Ovary (tissue), 9 donors: ENCODE measurements around the gene MBD6. TPM values are rescaled to one million over a fixed set of nuclear protein-coding genes. Genes with fewer than 3 reads are reported as not detected.

Source experiments
- DNase-seq, 5 donors: peaks; one replicate each; pipeline ENCODE4 v3.0.0-alpha.2; 2019 to 2020
- H3K27ac ChIP-seq, 2 donors: fragments of 200-600 bp; one replicate each; pipeline versions ENCODE4 v1.5.1 to v1.8.0; 2019 to 2022
- H3K27me3 ChIP-seq: fragments of 200-600 bp; one replicate; pipeline ENCODE4 v1.8.0; 2022
- H3K36me3 ChIP-seq: fragments of 200-600 bp; sonication (generic); one replicate; pipeline ENCODE4 v1.5.1; 2019
- H3K4me1 ChIP-seq: one replicate; pipeline ENCODE4 v1.8.1; 2013; ENCODE audit warnings: mild to moderate bottlenecking, moderate library complexity; ENCODE audit not compliant: insufficient read depth
- H3K4me3 ChIP-seq: fragments of 200-600 bp; sonication (generic); one replicate; pipeline ENCODE4 v1.5.1; 2017
- H3K9me3 ChIP-seq, 2 donors: fragments of 200-600 bp in 1 of 2; sonication (generic) in 1 of 2; one replicate each; pipeline versions ENCODE4 v1.5.1 to v1.8.1; 2013 to 2019; ENCODE audit warnings: mild to moderate bottlenecking in 1 of 2, moderate library complexity in 1 of 2
- CTCF ChIP-seq, 3 donors: fragments of 450-650 bp in 2 of 3; fragments of 200-600 bp in 1 of 3; IDR thresholded peaks; one replicate each; pipeline versions ENCODE4 v1.5.1 to v1.8.0; 2016 to 2022; ENCODE audit warnings: antibody characterized with exemption in 3 of 3, mild to moderate bottlenecking in 1 of 3
- EP300 ChIP-seq: sonication (generic); formaldehyde crosslinking; IDR thresholded peaks from one replicate; pipeline ENCODE4 v1.6.1; 2017; ENCODE audit warnings: antibody characterized with exemption
- POLR2A ChIP-seq: fragments of 450-650 bp; IDR thresholded peaks from one replicate; pipeline ENCODE4 v1.6.1; 2017; ENCODE audit warnings: antibody characterized with exemption, mild to moderate bottlenecking, moderate library complexity
- WGBS, 3 donors: extraction: QIAGEN DNeasy Blood & Tissue Kit in 1 of 3; methylation state at CpG; one replicate each; pipeline versions ENCODE4 v1.1.5 to v1.1.7; 2013 to 2017; 5-methylcytosine and 5-hydroxymethylcytosine counted together
- intact Hi-C, 4 donors: fragments of 100-400 bp; cut with DNase I; formaldehyde crosslinking; loops; one replicate each; pipeline versions ENCODE4 v1.11.0 to v1.15.1; 2022 to 2023
- polyA plus RNA-seq, 2 donors: library from polyadenylated mRNA; stranded (reverse); fragments of 200-250 nt in 1 of 2; fragments of 350-450 nt in 1 of 2; fragmentation: Illumina TruSeq in 1 of 2; extraction: RNeasy Lipid Tissue Mini Kit (QIAGEN cat#74804) in 1 of 2; gene quantifications; one replicate each; pipeline ENCODE4 v1.2.3, GENCODE V29; 2013 to 2014
- total RNA-seq, 7 donors: library from RNA; depleted of rRNA in 2 of 7; stranded (reverse); fragments of >200 nt in 2 of 7; fragmentation: NEBNext Ultra II Directional in 3 of 7; extraction: Animal tissue kit (Norgen Biotek cat#: 25700) in 3 of 7; gene quantifications; one replicate each; pipeline versions ENCODE4 v1.1.0 to v1.2.4, GENCODE V29; 2016 to 2023
- donor health status: DM: no; HTN: no; CAD: no; lungs with moderate emphysema.
- donor health status: DM: no; HTN: no; CAD: no.
- donor health status: Bipolar disorder and iron deficiency.
- donor health status: DM: yes; HTN: yes; CAD: no.
- donor health status: DM: no; HTN: no; CAD: no.
- donor health status: DM: yes; HTN: yes; CAD: no.

The MBD6 gene
- total and polyA plus RNA-seq, 9 donors = 18.1 to 122 (median 73.8) TPM

- 45 to 48% (median 46%) methylated on average over 12 of the region's 12 CpGs for WGBS, 3 donors
- Histone ChIP-seq H3K27me3 (no peaks in the 10 kb centered on the region), H3K36me3 (no peaks in the 10 kb centered on the region), H3K27ac (no peak overlapping the region), H3K4me1 (peaks cover 7% of the 10 kb centered on the region), H3K4me3 (no peak overlapping the region), H3K9me3 (no peaks in the 10 kb centered on the region)
- intact Hi-C loops = no loop called here
- TF ChIP-seq EP300 (no peak), POLR2A (no peak), CTCF (IDR thresholded peaks at IDR 0.05) (no peak)
- DNase-seq = no peak
Observed at GRCh38 chr12:57477710-57478681, 44.6 kb upstream of the MBD6 start.

GRCh38 chr12:57479043-57479375, 43.6 kb upstream of the MBD6 start:
- TF ChIP-seq EP300 (no peak), POLR2A (no peak), CTCF (IDR thresholded peaks at IDR 0.05) (no peak)
- intact Hi-C loops = no loop called here
- H3K9me3 ChIP-seq = no peaks in the 10 kb centered on the region
- no peak overlapping the region for H3K4me3 ChIP-seq
- DNase-seq = no peak
- H3K27ac ChIP-seq = no peak overlapping the region
- 68 to 79% (median 75%) methylated on average over 10 of the region's 10 CpGs for WGBS, 3 donors
- H3K36me3 ChIP-seq = no peaks in the 10 kb centered on the region
- H3K4me1 ChIP-seq = peaks cover 7% of the 10 kb centered on the region
- no peaks in the 10 kb centered on the region for H3K27me3 ChIP-seq

GRCh38 chr12:57479376-57480115, 43.1 kb upstream of the MBD6 start, which contains the start of gene ARHGAP9:
ARHGAP9 (minus strand) TSS chr12:57479866; CDS start chr12:57479406, 460 bp downstream.
- Histone ChIP-seq H3K4me1 (peaks cover 7% of the 10 kb centered on the region), H3K36me3 (no peaks in the 10 kb centered on the region), H3K27ac (no peak within 1 kb of the TSS), H3K9me3 (no peaks in the 10 kb centered on the region), H3K4me3 (no peak within 1 kb of the TSS), H3K27me3 (no peaks in the 10 kb centered on the region)
- WGBS, 3 donors = 69 to 78% (median 75%) methylated on average over 6 of the region's 6 CpGs
- TF ChIP-seq EP300 (no peak), POLR2A (no peak), CTCF (IDR thresholded peaks at IDR 0.05) (no peak)
- DNase-seq = no peak
- intact Hi-C loops = no loop called here

GRCh38 chr12:57481671-57482070, 41.0 kb upstream of the MBD6 start:
- Histone ChIP-seq H3K4me1 (no peaks in the 10 kb centered on the region), H3K36me3 (no peaks in the 10 kb centered on the region), H3K4me3 (no peak overlapping the region), H3K27ac (no peak overlapping the region), H3K27me3 (no peaks in the 10 kb centered on the region), H3K9me3 (no peaks in the 10 kb centered on the region)
- 76 to 84% (median 82%) methylated on average over 1 of the region's 1 CpG for WGBS, 3 donors
- no peak for TF ChIP-seq POLR2A
- TF ChIP-seq EP300 = no peak
- TF ChIP-seq CTCF (IDR thresholded peaks at IDR 0.05) = no peak
- no peak for DNase-seq
- intact Hi-C loops = no loop called here
